H9 (cell line): Measurements from ENCODE around the gene BRAF. TPM values are rescaled to one million over a fixed set of nuclear protein-coding genes. Genes with fewer than 3 reads are reported as not detected.

Source experiments
- DNase-seq: peaks from one replicate; pipeline ENCODE4 v3.0.0-alpha.2; 2017
- H2AFZ ChIP-seq: one replicate; pipeline ENCODE4 v1.6.1; 2013; ENCODE audit warnings: mild to moderate bottlenecking, low read length, control low read depth, moderate library complexity
- H2AK5ac ChIP-seq: 2 replicates; pipeline ENCODE4 v1.6.1; 2013; ENCODE audit warnings: low read length, control low read depth, mixed read lengths; ENCODE audit not compliant: insufficient read length
- H2BK120ac ChIP-seq: one replicate; pipeline ENCODE4 v1.6.1; 2013; ENCODE audit warnings: low read depth, mild to moderate bottlenecking, low read length, control low read depth, inconsistent platforms; ENCODE audit not compliant: poor library complexity, severe bottlenecking
- H2BK12ac ChIP-seq: 2 replicates; pipeline ENCODE4 v1.6.1; 2013; ENCODE audit warnings: low read length, control low read depth, mixed read lengths, low read depth; ENCODE audit not compliant: insufficient read length
- H2BK15ac ChIP-seq: 2 replicates; pipeline ENCODE4 v1.6.1; 2013; ENCODE audit warnings: low read depth, low read length, control low read depth
- H2BK20ac ChIP-seq: one replicate; pipeline ENCODE4 v1.6.1; 2013; ENCODE audit warnings: low read depth, mild to moderate bottlenecking, low read length, control low read depth, inconsistent platforms; ENCODE audit not compliant: poor library complexity, severe bottlenecking
- H2BK5ac ChIP-seq: 2 replicates; pipeline ENCODE4 v1.6.1; 2013; ENCODE audit warnings: low read length, control low read depth, mixed read lengths; ENCODE audit not compliant: insufficient read length
- H3K14ac ChIP-seq: 2 replicates; pipeline ENCODE4 v1.6.1; 2013; ENCODE audit warnings: low read length, control low read depth; ENCODE audit not compliant: insufficient read depth
- H3K18ac ChIP-seq: 2 replicates; pipeline ENCODE4 v1.6.1; 2013; ENCODE audit warnings: low read depth, mild to moderate bottlenecking, mixed read lengths, low read length, control low read depth; ENCODE audit not compliant: insufficient read length
- H3K23ac ChIP-seq: 2 replicates; pipeline ENCODE4 v1.6.1; 2013; ENCODE audit warnings: low read length, control low read depth, mixed read lengths, low read depth; ENCODE audit not compliant: insufficient read length
- H3K23me2 ChIP-seq: 2 replicates; pipeline ENCODE4 v1.6.1; 2013; ENCODE audit warnings: low read depth, mild to moderate bottlenecking, mixed read lengths, low read length, control low read depth; ENCODE audit not compliant: insufficient read length, poor library complexity, severe bottlenecking
- H3K27ac ChIP-seq: 2 replicates; pipeline ENCODE4 v1.5.1; 2013; ENCODE audit warnings: low read length, control low read depth, mixed read lengths, low read depth; ENCODE audit not compliant: insufficient read length
- H3K27me3 ChIP-seq: 2 replicates; pipeline ENCODE4 v1.6.1; 2013; ENCODE audit warnings: low read length, control low read depth, inconsistent platforms; ENCODE audit not compliant: insufficient read depth
- H3K4ac ChIP-seq: 2 replicates; pipeline ENCODE4 v1.6.1; 2013; ENCODE audit warnings: low read depth, mild to moderate bottlenecking, control low read depth, inconsistent platforms, low read length, moderate library complexity
- H3K4me1 ChIP-seq: 2 replicates; pipeline ENCODE4 v1.6.1; 2013; ENCODE audit warnings: low read length, control low read depth, inconsistent platforms; ENCODE audit not compliant: insufficient read depth
- H3K4me2 ChIP-seq: 2 replicates; pipeline ENCODE4 v1.6.1; 2013; ENCODE audit warnings: low read length, control low read depth, mixed read lengths; ENCODE audit not compliant: insufficient read length, insufficient read depth
- H3K56ac ChIP-seq: 2 replicates; pipeline ENCODE4 v1.6.1; 2013; ENCODE audit warnings: low read depth, mild to moderate bottlenecking, mixed read lengths, low read length, control low read depth; ENCODE audit not compliant: insufficient read length
- H3K79me1 ChIP-seq: 2 replicates; pipeline ENCODE4 v1.6.1; 2013; ENCODE audit warnings: low read depth, mild to moderate bottlenecking, moderate library complexity, low read length, control low read depth, inconsistent platforms; ENCODE audit not compliant: insufficient read depth, poor library complexity, severe bottlenecking
- H3K79me2 ChIP-seq: 2 replicates; pipeline ENCODE4 v1.6.1; 2013; ENCODE audit warnings: low read length, control low read depth, inconsistent platforms; ENCODE audit not compliant: insufficient read depth
- H3K9ac ChIP-seq: 2 replicates; pipeline ENCODE4 v1.6.1; 2013; ENCODE audit warnings: low read length, control low read depth, mixed read lengths; ENCODE audit not compliant: insufficient read length; ENCODE audit errors: extremely low read depth
- H3K9me3 ChIP-seq: one replicate; pipeline ENCODE4 v1.6.1; 2013; ENCODE audit warnings: low read depth, low read length, inconsistent platforms; ENCODE audit not compliant: control insufficient read depth
- H3T11ph ChIP-seq: one replicate; pipeline ENCODE4 v1.6.1; 2013; ENCODE audit warnings: mild to moderate bottlenecking, low read length, control low read depth, inconsistent platforms
- H4K20me1 ChIP-seq: one replicate; pipeline ENCODE4 v1.6.1; 2013; ENCODE audit not compliant: control insufficient read depth, insufficient read length, insufficient read depth
- H4K5ac ChIP-seq: 2 replicates; pipeline ENCODE4 v1.6.1; 2013; ENCODE audit warnings: low read depth, mild to moderate bottlenecking, mixed read lengths, low read length, control low read depth; ENCODE audit not compliant: insufficient read length
- H4K8ac ChIP-seq: replicated peaks from 2 replicates; pipeline ENCODE4 v1.6.1; 2013; ENCODE audit warnings: low read length, control low read depth, mixed read lengths, low read depth; ENCODE audit not compliant: insufficient read length
- H4K91ac ChIP-seq: 2 replicates; pipeline ENCODE4 v1.6.1; 2013; ENCODE audit warnings: low read depth, mild to moderate bottlenecking, moderate library complexity, mixed read lengths, low read length, control low read depth; ENCODE audit not compliant: insufficient read length
- H3K27ac Mint-ChIP-seq, 3 experiments: 2 replicates in 2 of 3; 3 replicates in 1 of 3; pipeline ENCODE4 v1.8.0; 2020 to 2021; ENCODE audit warnings: mixed read lengths in 3 of 3, mild to moderate bottlenecking in 1 of 3, moderate library complexity in 1 of 3
- H3K27me3 Mint-ChIP-seq: 2 replicates; pipeline ENCODE4 v1.8.0; 2021; ENCODE audit warnings: low read depth, mild to moderate bottlenecking, moderate library complexity, mixed read lengths
- H3K36me3 Mint-ChIP-seq, 3 experiments: 2 replicates in 2 of 3; 3 replicates in 1 of 3; pipeline ENCODE4 v1.8.0; 2020 to 2021; ENCODE audit warnings: low read depth in 3 of 3, mixed read lengths in 3 of 3; ENCODE audit not compliant: insufficient read depth in 1 of 3
- H3K4me1 Mint-ChIP-seq, 2 experiments: 2 replicates each; pipeline ENCODE4 v1.8.0; 2020; ENCODE audit warnings: mixed read lengths in 2 of 2
- H3K4me3 Mint-ChIP-seq, 2 experiments: 2 replicates in 1 of 2; 3 replicates in 1 of 2; pipeline ENCODE4 v1.8.0; 2020 to 2021; ENCODE audit warnings: mild to moderate bottlenecking in 2 of 2, mixed read lengths in 2 of 2, moderate library complexity in 1 of 2
- H3K9me3 Mint-ChIP-seq, 2 experiments: 2 replicates in 1 of 2; 3 replicates in 1 of 2; pipeline ENCODE4 v1.8.0; 2020; ENCODE audit warnings: mild to moderate bottlenecking in 2 of 2, mixed read lengths in 2 of 2, moderate library complexity in 1 of 2
- WGBS: extraction: QIAGEN DNeasy Blood & Tissue Kit; methylation state at CpG from one replicate; pipeline ENCODE4 v1.1.7; 2013; ENCODE audit warnings: missing lambda C conversion rate, low lambda C conversion rate, mixed read lengths; ENCODE audit not compliant: insufficient read length; ENCODE audit errors: extremely low coverage; 5-methylcytosine and 5-hydroxymethylcytosine counted together
- total RNA-seq: library from RNA; stranded (reverse); gene quantifications from 2 replicates; pipeline ENCODE4 v1.2.1, GENCODE V29; 2021
- TF ChIP-seq, protein P1 (sequence below): fragments of 200-600 bp; sonication (generic); conservative IDR thresholded peaks from 3 replicates; pipeline ENCODE4 v1.8.0; 2021; ENCODE audit warnings: antibody characterized with exemption, mild to moderate bottlenecking

BRAF gene
- total RNA-seq, 1 experiment from 2014 or later, result 32.9 TPM

DNA sequence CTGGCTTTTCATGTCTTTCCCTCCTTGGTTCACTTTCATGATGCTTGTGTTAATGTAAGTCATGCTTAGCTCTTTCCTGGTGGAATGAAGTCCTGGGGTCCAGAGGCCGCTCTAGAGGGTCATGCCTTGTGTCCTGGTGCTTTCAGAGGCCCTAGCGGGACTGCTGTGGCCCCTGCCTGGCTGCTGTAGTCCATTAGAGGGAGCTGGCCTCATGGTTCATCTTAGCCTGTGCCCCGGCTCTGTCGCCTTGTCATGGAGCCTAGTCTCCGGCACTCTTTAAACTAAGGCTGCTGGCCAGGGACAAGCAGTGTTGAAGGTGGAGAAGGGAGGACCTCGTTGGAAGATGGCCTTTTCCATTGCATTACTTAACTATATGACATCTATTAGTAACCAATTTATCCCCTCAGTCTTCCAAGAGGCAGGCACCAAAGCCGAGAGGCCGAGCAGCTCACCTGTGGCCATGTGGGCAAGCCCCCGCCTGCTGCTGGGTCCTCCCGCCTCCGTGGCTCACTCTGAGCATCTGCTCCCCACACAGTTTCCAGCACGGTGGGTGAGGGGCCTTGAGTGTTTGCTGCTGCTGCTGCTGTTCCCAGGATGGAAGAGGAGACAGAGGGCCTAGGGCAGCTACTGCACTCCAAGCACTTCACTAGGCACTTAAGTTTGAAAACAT lies 233.2 kb downstream of the BRAF start:
- Histone ChIP-seq H3K56ac (no peak overlapping the region), H3K79me1 (no peaks in the 10 kb centered on the region), H3K14ac (no peak overlapping the region), H2AFZ (no peak overlapping the region), H3K9me3 (no peaks in the 10 kb centered on the region), H2BK12ac (no peak overlapping the region), H4K8ac (no peak overlapping the region), H3K4me1 (no peaks in the 10 kb centered on the region), H3K27ac (no peak overlapping the region), H3K23me2 (no peaks in the 10 kb centered on the region), H3K79me2 (no peaks in the 10 kb centered on the region), H3K4ac (no peak overlapping the region), H3K9ac (no peak overlapping the region), H3T11ph (no peak overlapping the region), H4K91ac (no peak overlapping the region), H4K5ac (no peak overlapping the region), H4K20me1 (no peaks in the 10 kb centered on the region), H2BK20ac (no peak overlapping the region), H3K27me3 (no peaks in the 10 kb centered on the region), H3K4me2 (no peak overlapping the region), H3K18ac (no peak overlapping the region), H3K23ac (no peak overlapping the region), H2AK5ac (no peak overlapping the region), H2BK120ac (no peak overlapping the region), H2BK5ac (no peak overlapping the region), H2BK15ac (no peak overlapping the region)
- no peaks in the 10 kb centered on the region for H3K9me3 Mint-ChIP-seq
- peak overlapping the region in 1 of 3 experiments; percentile 85; a peak in 2 of 7 replicates for H3K27ac Mint-ChIP-seq
- no peaks in the 10 kb centered on the region; the same call in 1 of the 2 replicates for H3K27me3 Mint-ChIP-seq
- DNase-seq, result peak; percentile 57
- no peak overlapping the region for H3K4me3 Mint-ChIP-seq
- no CpG with 5 or more reads among the region's 12 CpGs for WGBS
- H3K4me1 Mint-ChIP-seq, result peaks cover 5% of the 10 kb centered on the region in 2 experiments
- peaks cover 0 to 4% (median 3%) of the 10 kb centered on the region in 3 experiments; a peak in 4 of 7 replicates for H3K36me3 Mint-ChIP-seq
- TF ChIP-seq, protein P1, sequence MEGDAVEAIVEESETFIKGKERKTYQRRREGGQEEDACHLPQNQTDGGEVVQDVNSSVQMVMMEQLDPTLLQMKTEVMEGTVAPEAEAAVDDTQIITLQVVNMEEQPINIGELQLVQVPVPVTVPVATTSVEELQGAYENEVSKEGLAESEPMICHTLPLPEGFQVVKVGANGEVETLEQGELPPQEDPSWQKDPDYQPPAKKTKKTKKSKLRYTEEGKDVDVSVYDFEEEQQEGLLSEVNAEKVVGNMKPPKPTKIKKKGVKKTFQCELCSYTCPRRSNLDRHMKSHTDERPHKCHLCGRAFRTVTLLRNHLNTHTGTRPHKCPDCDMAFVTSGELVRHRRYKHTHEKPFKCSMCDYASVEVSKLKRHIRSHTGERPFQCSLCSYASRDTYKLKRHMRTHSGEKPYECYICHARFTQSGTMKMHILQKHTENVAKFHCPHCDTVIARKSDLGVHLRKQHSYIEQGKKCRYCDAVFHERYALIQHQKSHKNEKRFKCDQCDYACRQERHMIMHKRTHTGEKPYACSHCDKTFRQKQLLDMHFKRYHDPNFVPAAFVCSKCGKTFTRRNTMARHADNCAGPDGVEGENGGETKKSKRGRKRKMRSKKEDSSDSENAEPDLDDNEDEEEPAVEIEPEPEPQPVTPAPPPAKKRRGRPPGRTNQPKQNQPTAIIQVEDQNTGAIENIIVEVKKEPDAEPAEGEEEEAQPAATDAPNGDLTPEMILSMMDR, result peak; percentile 51
